H9 (cell line): Measurements from ENCODE around the gene DENND6B. TPM values are rescaled to one million over a fixed set of nuclear protein-coding genes. Genes with fewer than 3 reads are reported as not detected.

Experiments
- DNase-seq: peaks from one replicate; pipeline ENCODE4 v3.0.0-alpha.2; 2017
- H2AFZ ChIP-seq: one replicate; pipeline ENCODE4 v1.6.1; 2013; ENCODE audit warnings: mild to moderate bottlenecking, low read length, control low read depth, moderate library complexity
- H2AK5ac ChIP-seq: 2 replicates; pipeline ENCODE4 v1.6.1; 2013; ENCODE audit warnings: low read length, control low read depth, mixed read lengths; ENCODE audit not compliant: insufficient read length
- H2BK120ac ChIP-seq: one replicate; pipeline ENCODE4 v1.6.1; 2013; ENCODE audit warnings: low read depth, mild to moderate bottlenecking, low read length, control low read depth, inconsistent platforms; ENCODE audit not compliant: poor library complexity, severe bottlenecking
- H2BK12ac ChIP-seq: 2 replicates; pipeline ENCODE4 v1.6.1; 2013; ENCODE audit warnings: low read length, control low read depth, mixed read lengths, low read depth; ENCODE audit not compliant: insufficient read length
- H2BK15ac ChIP-seq: 2 replicates; pipeline ENCODE4 v1.6.1; 2013; ENCODE audit warnings: low read depth, low read length, control low read depth
- H2BK20ac ChIP-seq: one replicate; pipeline ENCODE4 v1.6.1; 2013; ENCODE audit warnings: low read depth, mild to moderate bottlenecking, low read length, control low read depth, inconsistent platforms; ENCODE audit not compliant: poor library complexity, severe bottlenecking
- H2BK5ac ChIP-seq: 2 replicates; pipeline ENCODE4 v1.6.1; 2013; ENCODE audit warnings: low read length, control low read depth, mixed read lengths; ENCODE audit not compliant: insufficient read length
- H3K14ac ChIP-seq: 2 replicates; pipeline ENCODE4 v1.6.1; 2013; ENCODE audit warnings: low read length, control low read depth; ENCODE audit not compliant: insufficient read depth
- H3K18ac ChIP-seq: 2 replicates; pipeline ENCODE4 v1.6.1; 2013; ENCODE audit warnings: low read depth, mild to moderate bottlenecking, mixed read lengths, low read length, control low read depth; ENCODE audit not compliant: insufficient read length
- H3K23ac ChIP-seq: 2 replicates; pipeline ENCODE4 v1.6.1; 2013; ENCODE audit warnings: low read length, control low read depth, mixed read lengths, low read depth; ENCODE audit not compliant: insufficient read length
- H3K23me2 ChIP-seq: 2 replicates; pipeline ENCODE4 v1.6.1; 2013; ENCODE audit warnings: low read depth, mild to moderate bottlenecking, mixed read lengths, low read length, control low read depth; ENCODE audit not compliant: insufficient read length, poor library complexity, severe bottlenecking
- H3K27ac ChIP-seq: 2 replicates; pipeline ENCODE4 v1.5.1; 2013; ENCODE audit warnings: low read length, control low read depth, mixed read lengths, low read depth; ENCODE audit not compliant: insufficient read length
- H3K27me3 ChIP-seq: 2 replicates; pipeline ENCODE4 v1.6.1; 2013; ENCODE audit warnings: low read length, control low read depth, inconsistent platforms; ENCODE audit not compliant: insufficient read depth
- H3K4ac ChIP-seq: 2 replicates; pipeline ENCODE4 v1.6.1; 2013; ENCODE audit warnings: low read depth, mild to moderate bottlenecking, control low read depth, inconsistent platforms, low read length, moderate library complexity
- H3K4me1 ChIP-seq: 2 replicates; pipeline ENCODE4 v1.6.1; 2013; ENCODE audit warnings: low read length, control low read depth, inconsistent platforms; ENCODE audit not compliant: insufficient read depth
- H3K4me2 ChIP-seq: 2 replicates; pipeline ENCODE4 v1.6.1; 2013; ENCODE audit warnings: low read length, control low read depth, mixed read lengths; ENCODE audit not compliant: insufficient read length, insufficient read depth
- H3K56ac ChIP-seq: 2 replicates; pipeline ENCODE4 v1.6.1; 2013; ENCODE audit warnings: low read depth, mild to moderate bottlenecking, mixed read lengths, low read length, control low read depth; ENCODE audit not compliant: insufficient read length
- H3K79me1 ChIP-seq: 2 replicates; pipeline ENCODE4 v1.6.1; 2013; ENCODE audit warnings: low read depth, mild to moderate bottlenecking, moderate library complexity, low read length, control low read depth, inconsistent platforms; ENCODE audit not compliant: insufficient read depth, poor library complexity, severe bottlenecking
- H3K79me2 ChIP-seq: 2 replicates; pipeline ENCODE4 v1.6.1; 2013; ENCODE audit warnings: low read length, control low read depth, inconsistent platforms; ENCODE audit not compliant: insufficient read depth
- H3K9ac ChIP-seq: 2 replicates; pipeline ENCODE4 v1.6.1; 2013; ENCODE audit warnings: low read length, control low read depth, mixed read lengths; ENCODE audit not compliant: insufficient read length; ENCODE audit errors: extremely low read depth
- H3K9me3 ChIP-seq: one replicate; pipeline ENCODE4 v1.6.1; 2013; ENCODE audit warnings: low read depth, low read length, inconsistent platforms; ENCODE audit not compliant: control insufficient read depth
- H3T11ph ChIP-seq: one replicate; pipeline ENCODE4 v1.6.1; 2013; ENCODE audit warnings: mild to moderate bottlenecking, low read length, control low read depth, inconsistent platforms
- H4K20me1 ChIP-seq: one replicate; pipeline ENCODE4 v1.6.1; 2013; ENCODE audit not compliant: control insufficient read depth, insufficient read length, insufficient read depth
- H4K5ac ChIP-seq: 2 replicates; pipeline ENCODE4 v1.6.1; 2013; ENCODE audit warnings: low read depth, mild to moderate bottlenecking, mixed read lengths, low read length, control low read depth; ENCODE audit not compliant: insufficient read length
- H4K8ac ChIP-seq: replicated peaks from 2 replicates; pipeline ENCODE4 v1.6.1; 2013; ENCODE audit warnings: low read length, control low read depth, mixed read lengths, low read depth; ENCODE audit not compliant: insufficient read length
- H4K91ac ChIP-seq: 2 replicates; pipeline ENCODE4 v1.6.1; 2013; ENCODE audit warnings: low read depth, mild to moderate bottlenecking, moderate library complexity, mixed read lengths, low read length, control low read depth; ENCODE audit not compliant: insufficient read length
- H3K27ac Mint-ChIP-seq, 3 experiments: 2 replicates in 2 of 3; 3 replicates in 1 of 3; pipeline ENCODE4 v1.8.0; 2020 to 2021; ENCODE audit warnings: mixed read lengths in 3 of 3, mild to moderate bottlenecking in 1 of 3, moderate library complexity in 1 of 3
- H3K27me3 Mint-ChIP-seq: 2 replicates; pipeline ENCODE4 v1.8.0; 2021; ENCODE audit warnings: low read depth, mild to moderate bottlenecking, moderate library complexity, mixed read lengths
- H3K36me3 Mint-ChIP-seq, 3 experiments: 2 replicates in 2 of 3; 3 replicates in 1 of 3; pipeline ENCODE4 v1.8.0; 2020 to 2021; ENCODE audit warnings: low read depth in 3 of 3, mixed read lengths in 3 of 3; ENCODE audit not compliant: insufficient read depth in 1 of 3
- H3K4me1 Mint-ChIP-seq, 2 experiments: 2 replicates each; pipeline ENCODE4 v1.8.0; 2020; ENCODE audit warnings: mixed read lengths in 2 of 2
- H3K4me3 Mint-ChIP-seq, 2 experiments: 2 replicates in 1 of 2; 3 replicates in 1 of 2; pipeline ENCODE4 v1.8.0; 2020 to 2021; ENCODE audit warnings: mild to moderate bottlenecking in 2 of 2, mixed read lengths in 2 of 2, moderate library complexity in 1 of 2
- H3K9me3 Mint-ChIP-seq, 2 experiments: 2 replicates in 1 of 2; 3 replicates in 1 of 2; pipeline ENCODE4 v1.8.0; 2020; ENCODE audit warnings: mild to moderate bottlenecking in 2 of 2, mixed read lengths in 2 of 2, moderate library complexity in 1 of 2
- WGBS: extraction: QIAGEN DNeasy Blood & Tissue Kit; methylation state at CpG from one replicate; pipeline ENCODE4 v1.1.7; 2013; ENCODE audit warnings: missing lambda C conversion rate, low lambda C conversion rate, mixed read lengths; ENCODE audit not compliant: insufficient read length; ENCODE audit errors: extremely low coverage; 5-methylcytosine and 5-hydroxymethylcytosine counted together
- total RNA-seq: library from RNA; stranded (reverse); gene quantifications from 2 replicates; pipeline ENCODE4 v1.2.1, GENCODE V29; 2021
- TF ChIP-seq, protein P1 (sequence below): fragments of 200-600 bp; sonication (generic); conservative IDR thresholded peaks from 3 replicates; pipeline ENCODE4 v1.8.0; 2021; ENCODE audit warnings: antibody characterized with exemption, mild to moderate bottlenecking

Gene DENND6B
- total RNA-seq, 1 experiment from 2014 or later, result 1.5 TPM

- no CpG with 5 or more reads among the region's 29 CpGs for WGBS
- H3K27ac ChIP-seq, result no peak overlapping the region
Measured at GRCh38 chr22:50296658-50297490, 29.9 kb downstream of the DENND6B start.

More at GRCh38 chr22:50296658-50297490, 29.9 kb downstream of the DENND6B start:
- Histone ChIP-seq H3K18ac (no peak overlapping the region), H3K23me2 (peaks cover 6% of the 10 kb centered on the region), H2BK15ac (no peak overlapping the region), H4K91ac (no peak overlapping the region), H3K23ac (no peak overlapping the region), H2BK120ac (no peak overlapping the region), H3T11ph (no peak overlapping the region), H3K79me1 (peaks cover 2% of the 10 kb centered on the region), H4K5ac (no peak overlapping the region), H4K8ac (no peak overlapping the region), H3K9ac (no peak overlapping the region), H3K79me2 (no peaks in the 10 kb centered on the region; the same call in 1 of the 2 replicates), H3K14ac (no peak overlapping the region), H3K9me3 (no peaks in the 10 kb centered on the region), H3K4me2 (no peak overlapping the region), H2BK5ac (no peak overlapping the region), H3K4ac (no peak overlapping the region), H3K56ac (no peak overlapping the region), H2AK5ac (no peak overlapping the region), H3K4me1 (no peaks in the 10 kb centered on the region), H2BK20ac (no peak overlapping the region), H2AFZ (no peak overlapping the region), H3K27me3 (no peaks in the 10 kb centered on the region), H2BK12ac (no peak overlapping the region), H4K20me1 (no peaks in the 10 kb centered on the region)
- H3K36me3 Mint-ChIP-seq, result peaks cover 0 to 2% (median 0%) of the 10 kb centered on the region in 3 experiments; a peak in 2 of 7 replicates
- peaks cover 18 to 34% of the 10 kb centered on the region in 2 experiments for H3K4me1 Mint-ChIP-seq
- H3K27me3 Mint-ChIP-seq, result peaks cover 1% of the 10 kb centered on the region; the same call in 1 of the 2 replicates
- DNase-seq, result no peak
- H3K9me3 Mint-ChIP-seq, result no peaks in the 10 kb centered on the region; a peak in 1 of 5 replicates
- TF ChIP-seq, protein P1, sequence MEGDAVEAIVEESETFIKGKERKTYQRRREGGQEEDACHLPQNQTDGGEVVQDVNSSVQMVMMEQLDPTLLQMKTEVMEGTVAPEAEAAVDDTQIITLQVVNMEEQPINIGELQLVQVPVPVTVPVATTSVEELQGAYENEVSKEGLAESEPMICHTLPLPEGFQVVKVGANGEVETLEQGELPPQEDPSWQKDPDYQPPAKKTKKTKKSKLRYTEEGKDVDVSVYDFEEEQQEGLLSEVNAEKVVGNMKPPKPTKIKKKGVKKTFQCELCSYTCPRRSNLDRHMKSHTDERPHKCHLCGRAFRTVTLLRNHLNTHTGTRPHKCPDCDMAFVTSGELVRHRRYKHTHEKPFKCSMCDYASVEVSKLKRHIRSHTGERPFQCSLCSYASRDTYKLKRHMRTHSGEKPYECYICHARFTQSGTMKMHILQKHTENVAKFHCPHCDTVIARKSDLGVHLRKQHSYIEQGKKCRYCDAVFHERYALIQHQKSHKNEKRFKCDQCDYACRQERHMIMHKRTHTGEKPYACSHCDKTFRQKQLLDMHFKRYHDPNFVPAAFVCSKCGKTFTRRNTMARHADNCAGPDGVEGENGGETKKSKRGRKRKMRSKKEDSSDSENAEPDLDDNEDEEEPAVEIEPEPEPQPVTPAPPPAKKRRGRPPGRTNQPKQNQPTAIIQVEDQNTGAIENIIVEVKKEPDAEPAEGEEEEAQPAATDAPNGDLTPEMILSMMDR, result no peak
- H3K4me3 Mint-ChIP-seq, result no peak overlapping the region
- peak overlapping the region in 1 of 3 experiments; percentile 68; a peak in 2 of 7 replicates for H3K27ac Mint-ChIP-seq
